Measurements from ENCODE around the gene IL18RAP.

IL18RAP gene

DNA sequence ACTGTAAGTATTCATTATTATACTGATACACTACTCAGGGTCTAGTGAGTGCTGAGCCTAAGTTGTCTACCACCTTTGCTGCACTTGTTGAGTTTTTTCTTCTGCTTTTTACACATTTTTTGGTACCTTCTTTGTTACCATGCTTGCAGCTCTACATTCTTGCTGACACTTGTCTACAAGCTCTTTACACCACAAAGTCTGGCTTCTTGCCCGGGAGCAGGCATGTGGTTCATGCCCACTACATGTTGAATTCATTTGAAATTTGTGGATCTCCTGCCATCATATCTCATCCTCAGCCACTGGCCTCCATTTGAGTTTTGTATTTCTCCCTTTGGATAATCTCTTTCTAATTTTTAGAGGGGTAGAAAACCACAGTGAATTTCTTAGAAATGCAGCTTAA lies 37.4 kb upstream of the IL18RAP start:
- H3K9me2 ChIP-seq (ENCODE audit: low read depth, low read length) = no peaks in the 10 kb centered on the region
- H4K20me1 ChIP-seq (ENCODE audit: insufficient read depth, low read length) = no peaks in the 10 kb centered on the region
- H3K79me2 ChIP-seq (ENCODE audit: insufficient read depth, low read length) = no peaks in the 10 kb centered on the region
- 0 out of 2 replicates have a peak, but pooled peaks cover 2% of the 10 kb centered on the region for H3K9me3 ChIP-seq (ENCODE audit: low read length)
- no peaks in the 10 kb centered on the region for H3K4me1 ChIP-seq (ENCODE audit: insufficient read depth, low read length, severe bottlenecking)
- TF ChIP-seq, protein P1, sequence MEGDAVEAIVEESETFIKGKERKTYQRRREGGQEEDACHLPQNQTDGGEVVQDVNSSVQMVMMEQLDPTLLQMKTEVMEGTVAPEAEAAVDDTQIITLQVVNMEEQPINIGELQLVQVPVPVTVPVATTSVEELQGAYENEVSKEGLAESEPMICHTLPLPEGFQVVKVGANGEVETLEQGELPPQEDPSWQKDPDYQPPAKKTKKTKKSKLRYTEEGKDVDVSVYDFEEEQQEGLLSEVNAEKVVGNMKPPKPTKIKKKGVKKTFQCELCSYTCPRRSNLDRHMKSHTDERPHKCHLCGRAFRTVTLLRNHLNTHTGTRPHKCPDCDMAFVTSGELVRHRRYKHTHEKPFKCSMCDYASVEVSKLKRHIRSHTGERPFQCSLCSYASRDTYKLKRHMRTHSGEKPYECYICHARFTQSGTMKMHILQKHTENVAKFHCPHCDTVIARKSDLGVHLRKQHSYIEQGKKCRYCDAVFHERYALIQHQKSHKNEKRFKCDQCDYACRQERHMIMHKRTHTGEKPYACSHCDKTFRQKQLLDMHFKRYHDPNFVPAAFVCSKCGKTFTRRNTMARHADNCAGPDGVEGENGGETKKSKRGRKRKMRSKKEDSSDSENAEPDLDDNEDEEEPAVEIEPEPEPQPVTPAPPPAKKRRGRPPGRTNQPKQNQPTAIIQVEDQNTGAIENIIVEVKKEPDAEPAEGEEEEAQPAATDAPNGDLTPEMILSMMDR (IDR thresholded peaks at IDR 0.05; ENCODE audit: low read length) = no peak
- TF ChIP-seq EZH2 (IDR thresholded peaks at IDR 0.05; ENCODE audit: borderline replicate concordance, low read length) = no peak
- no peaks in the 10 kb centered on the region for H3K36me3 ChIP-seq (ENCODE audit: insufficient read depth, low read length)
- no peaks in the 10 kb centered on the region for H3F3A ChIP-seq (ENCODE audit: insufficient read depth, low read length)
- no peak overlapping the region for H2AFZ ChIP-seq (ENCODE audit: low read length)
- no peak overlapping the region for H3K4me3 ChIP-seq (ENCODE audit: low read depth, low read length, poor library complexity, severe bottlenecking)
- H3K4me2 ChIP-seq (ENCODE audit: low read length) = no peak overlapping the region
- H3K9ac ChIP-seq (ENCODE audit: low read length) = no peak overlapping the region
- no peak overlapping the region for H3K27ac ChIP-seq (ENCODE audit: low read depth, low read length, poor library complexity, severe bottlenecking)
- no peaks in the 10 kb centered on the region for H3K27me3 ChIP-seq (ENCODE audit: insufficient read depth, low read length)

DNA sequence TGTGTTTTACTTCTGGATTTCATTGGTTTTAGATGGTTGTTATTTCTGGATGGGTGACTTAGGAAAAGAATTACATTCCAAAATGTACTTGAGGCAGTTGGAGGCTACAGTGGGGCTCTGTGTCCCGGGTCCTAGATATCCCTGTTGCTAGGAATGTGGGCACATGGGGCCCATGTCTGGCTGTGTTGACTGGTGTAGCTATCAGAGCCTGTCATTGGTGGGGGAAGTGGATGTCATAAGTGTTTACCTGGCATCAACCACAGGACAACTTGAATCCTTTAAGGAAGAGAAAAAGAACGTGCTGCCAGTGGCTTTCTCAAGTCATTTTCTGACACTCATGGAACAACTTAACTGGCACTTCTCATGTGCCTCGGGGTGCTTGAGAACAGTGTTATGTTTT lies 37.0 kb upstream of the IL18RAP start:
- no peak overlapping the region for H3K9ac ChIP-seq (ENCODE audit: low read length)
- 0 out of 2 replicates have a peak, but pooled peaks cover 2% of the 10 kb centered on the region for H3K9me3 ChIP-seq (ENCODE audit: low read length)
- H2AFZ ChIP-seq (ENCODE audit: low read length) = no peak overlapping the region
- H3K4me2 ChIP-seq (ENCODE audit: low read length) = no peak overlapping the region
- no peaks in the 10 kb centered on the region for H3K9me2 ChIP-seq (ENCODE audit: low read depth, low read length)
- no peaks in the 10 kb centered on the region for H4K20me1 ChIP-seq (ENCODE audit: insufficient read depth, low read length)
- H3K27me3 ChIP-seq (ENCODE audit: insufficient read depth, low read length) = no peaks in the 10 kb centered on the region
- H3K4me1 ChIP-seq (ENCODE audit: insufficient read depth, low read length, severe bottlenecking) = no peaks in the 10 kb centered on the region
- H3K4me3 ChIP-seq (ENCODE audit: low read depth, low read length, poor library complexity, severe bottlenecking) = no peak overlapping the region
- H3K79me2 ChIP-seq (ENCODE audit: insufficient read depth, low read length) = no peaks in the 10 kb centered on the region
- H3K36me3 ChIP-seq (ENCODE audit: insufficient read depth, low read length) = no peaks in the 10 kb centered on the region
- H3F3A ChIP-seq (ENCODE audit: insufficient read depth, low read length) = no peaks in the 10 kb centered on the region
- H3K27ac ChIP-seq (ENCODE audit: low read depth, low read length, poor library complexity, severe bottlenecking) = no peak overlapping the region
- TF ChIP-seq, protein P1 (IDR thresholded peaks at IDR 0.05; ENCODE audit: low read length) = no peak
- TF ChIP-seq EZH2 (IDR thresholded peaks at IDR 0.05; ENCODE audit: borderline replicate concordance, low read length) = no peak

DNA sequence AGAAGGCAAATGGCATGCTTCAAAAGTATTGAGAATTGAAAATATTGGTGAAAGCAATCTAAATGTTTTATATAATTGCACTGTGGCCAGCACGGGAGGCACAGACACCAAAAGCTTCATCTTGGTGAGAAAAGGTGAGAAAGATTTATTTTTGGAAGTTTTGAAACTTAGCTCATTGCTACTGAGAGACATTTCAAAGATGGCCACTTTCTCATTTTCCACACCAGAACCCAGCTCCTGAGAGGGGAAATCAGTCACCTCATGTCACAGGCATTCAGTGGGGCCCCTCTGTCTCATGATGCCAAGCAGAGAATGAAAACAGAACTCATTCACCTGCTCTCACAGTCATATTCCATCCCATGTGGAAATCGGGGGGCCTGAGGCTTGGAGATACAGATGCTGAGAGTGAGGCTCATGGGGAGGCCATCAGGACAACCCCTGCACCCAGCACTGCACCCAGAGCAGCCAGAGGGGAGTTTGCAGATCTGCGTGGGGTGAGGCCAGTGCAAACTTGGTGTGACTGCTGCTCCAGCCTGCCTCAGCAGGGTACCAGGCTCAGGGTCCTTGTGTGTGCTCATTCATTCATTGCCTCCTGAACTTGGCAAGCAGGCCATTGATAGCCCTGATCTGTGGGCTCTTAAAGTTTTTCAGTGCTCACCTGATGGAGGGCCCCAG lies 36.0 kb upstream of the IL18RAP start:
- Histone ChIP-seq H3K27ac (ENCODE audit: low read depth, low read length, poor library complexity, severe bottlenecking) (no peak overlapping the region), H3K36me3 (ENCODE audit: insufficient read depth, low read length) (no peaks in the 10 kb centered on the region), H3K79me2 (ENCODE audit: insufficient read depth, low read length) (no peaks in the 10 kb centered on the region), H3K9me3 (ENCODE audit: low read length) (0 out of 2 replicates have a peak, but pooled peaks cover 2% of the 10 kb centered on the region), H2AFZ (ENCODE audit: low read length) (no peak overlapping the region), H3F3A (ENCODE audit: insufficient read depth, low read length) (no peaks in the 10 kb centered on the region), H3K4me1 (ENCODE audit: insufficient read depth, low read length, severe bottlenecking) (no peaks in the 10 kb centered on the region), H3K9ac (ENCODE audit: low read length) (no peak overlapping the region), H3K4me2 (ENCODE audit: low read length) (no peak overlapping the region), H3K27me3 (ENCODE audit: insufficient read depth, low read length) (no peaks in the 10 kb centered on the region), H4K20me1 (ENCODE audit: insufficient read depth, low read length) (no peaks in the 10 kb centered on the region), H3K9me2 (ENCODE audit: low read depth, low read length) (no peaks in the 10 kb centered on the region), H3K4me3 (ENCODE audit: low read depth, low read length, poor library complexity, severe bottlenecking) (no peak overlapping the region)
- TF ChIP-seq, protein P1 (IDR thresholded peaks at IDR 0.05; ENCODE audit: low read length) = no peak
- TF ChIP-seq EZH2 (IDR thresholded peaks at IDR 0.05; ENCODE audit: borderline replicate concordance, low read length) = no peak

All from OCI-LY1 (cell line).